Measurements from ENCODE around the gene ESF1. TPM values are rescaled to one million over a fixed set of nuclear protein-coding genes. Genes with fewer than 3 reads are reported as not detected.

Gene ESF1
- total and polyA plus RNA-seq, 11 donors, result 8.9 to 19.0 (median 14.0) TPM

DNA sequence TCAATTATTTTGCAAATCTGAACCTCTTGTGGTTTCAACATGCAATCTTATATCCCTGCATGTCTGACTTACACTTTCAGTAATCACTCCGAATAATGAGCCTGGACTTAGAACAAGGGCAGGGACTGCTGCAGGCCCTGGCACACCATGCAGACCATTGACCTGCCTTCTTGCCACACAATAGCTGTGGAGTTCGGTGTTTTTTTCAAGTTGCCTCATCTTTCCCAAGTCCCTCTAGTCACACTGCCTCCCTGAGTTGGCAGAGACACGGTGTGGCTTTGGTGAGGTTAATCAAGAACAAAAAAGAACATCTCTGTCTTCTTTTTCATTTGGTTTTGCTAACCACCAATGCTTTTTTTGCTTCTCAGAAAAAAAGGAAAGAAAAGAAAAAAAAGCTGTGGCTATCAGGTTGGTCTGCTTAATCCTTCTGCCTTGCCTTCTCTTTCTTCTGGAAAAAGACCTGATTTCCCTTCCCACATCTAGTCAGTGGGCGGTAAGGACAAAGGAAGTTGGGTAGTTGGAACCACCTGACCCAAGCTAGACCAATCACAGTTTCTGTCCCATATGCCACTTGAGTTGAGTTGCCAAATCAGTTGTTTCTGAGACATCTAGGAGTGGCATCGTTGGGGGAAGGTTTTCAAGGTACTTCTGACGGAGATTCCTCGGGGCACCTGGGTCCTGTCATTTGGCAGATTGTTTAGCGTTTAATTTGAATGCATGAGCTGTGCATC is 90.1 kb downstream of the ESF1 start:
- ATAC-seq, result no peak
- WGBS, 4 donors, result 85 to 89% (median 86%) methylated on average over 8 of the region's 8 CpGs

DNA sequence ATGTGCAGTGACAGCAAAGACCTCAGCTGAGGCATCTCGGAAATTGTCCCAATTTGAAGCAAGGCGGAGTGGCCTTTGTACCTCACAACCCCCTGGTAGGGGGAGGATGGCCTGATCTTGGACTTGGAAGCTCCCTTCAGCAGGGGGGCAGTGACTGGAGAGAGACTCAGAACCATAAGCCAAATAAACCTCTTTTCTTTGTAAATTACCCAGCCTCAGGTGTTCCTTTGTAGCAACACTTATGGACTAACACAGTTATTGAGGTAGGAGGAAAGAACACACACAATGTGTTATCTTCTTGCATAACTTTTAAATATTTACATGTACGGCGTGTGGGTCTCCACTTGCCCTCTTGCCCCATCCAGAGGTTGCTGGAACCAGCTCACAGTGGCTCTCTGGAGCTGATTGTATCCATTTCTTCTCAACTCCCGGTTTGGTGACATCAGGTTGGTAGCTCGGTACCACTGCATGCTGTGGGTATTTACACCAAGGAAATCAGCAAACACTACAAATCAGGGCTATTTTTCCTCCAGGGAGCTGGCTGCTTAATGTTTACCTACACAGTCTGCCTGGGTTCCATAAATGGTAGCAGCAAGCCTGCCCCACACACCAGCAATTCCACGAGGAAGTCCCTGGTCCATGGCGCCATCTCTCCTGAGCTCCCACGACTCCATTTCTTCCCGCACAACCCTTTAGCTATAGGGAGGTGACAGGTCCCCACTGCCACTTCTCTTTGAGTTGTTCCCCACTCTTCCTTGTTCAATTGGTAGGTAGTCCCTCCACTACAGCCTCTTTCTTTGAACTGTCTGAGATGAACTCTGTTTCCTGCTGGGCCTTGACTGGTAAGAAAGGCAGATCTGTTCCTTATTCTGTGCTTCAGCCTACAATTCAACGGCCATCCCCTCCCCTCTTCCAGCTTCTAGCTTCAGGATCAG is 91.7 kb downstream of the ESF1 start:
- intact Hi-C loops (cut with DNase I), result no loop called here
- DNase-seq (no peak), ATAC-seq (no peak)
- Histone ChIP-seq H3K27ac (no peak overlapping the region), H3K27me3 (no peaks in the 10 kb centered on the region), H3K9me3 (no peaks in the 10 kb centered on the region), H3K4me3 (no peak overlapping the region), H3K36me3 (no peaks in the 10 kb centered on the region), H3K4me1 (peaks cover 0 to 8% (median 0%) of the 10 kb centered on the region in 12 donors)
- WGBS, 4 donors, result 88 to 91% (median 90%) methylated on average over 11 of the region's 11 CpGs
- TF ChIP-seq CTCF (IDR thresholded peaks at IDR 0.05), result no peak
- TF ChIP-seq POLR2A (IDR thresholded peaks at IDR 0.05), result no peak

More for the DNA sequence above, 90.1 kb downstream of the ESF1 start:
- no peak for DNase-seq
- Histone ChIP-seq H3K9me3 (no peaks in the 10 kb centered on the region), H3K36me3 (no peaks in the 10 kb centered on the region), H3K4me3 (no peak overlapping the region), H3K27me3 (no peaks in the 10 kb centered on the region), H3K27ac (no peak overlapping the region), H3K4me1 (peaks cover 0 to 8% (median 0%) of the 10 kb centered on the region in 12 donors)
- TF ChIP-seq POLR2A (IDR thresholded peaks at IDR 0.05) (no peak), CTCF (IDR thresholded peaks at IDR 0.05) (no peak)
- intact Hi-C loops (cut with DNase I), result no loop called here

GRCh38 chr20:13690943-13691342 is 93.8 kb downstream of the ESF1 start:
- H3K9me3 ChIP-seq, result no peaks in the 10 kb centered on the region
- intact Hi-C loops (cut with DNase I), result no loop called here
- DNase-seq (no peak), ATAC-seq (peak in 1 of 4 donors; percentile 24)
- no peak overlapping the region for H3K4me3 ChIP-seq
- H3K27ac ChIP-seq, result peak overlapping the region in 1 of 12 donors; percentile 3
- no peaks in the 10 kb centered on the region for H3K27me3 ChIP-seq
- WGBS, 4 donors, result 53 to 69% (median 59%) methylated on average over 1 of the region's 1 CpG
- H3K36me3 ChIP-seq, result no peaks in the 10 kb centered on the region
- H3K4me1 ChIP-seq, result peaks cover 0 to 8% (median 0%) of the 10 kb centered on the region in 12 donors
- TF ChIP-seq POLR2A (IDR thresholded peaks at IDR 0.05) (no peak), CTCF (IDR thresholded peaks at IDR 0.05) (no peak)

GRCh38 chr20:13687815-13688214 is 96.9 kb downstream of the ESF1 start:
- H3K9me3 ChIP-seq, result no peaks in the 10 kb centered on the region
- no peak for TF ChIP-seq POLR2A (IDR thresholded peaks at IDR 0.05)
- no peak for TF ChIP-seq CTCF (IDR thresholded peaks at IDR 0.05)
- DNase-seq (no peak), ATAC-seq (no peak)
- peaks cover 0 to 8% (median 0%) of the 10 kb centered on the region in 12 donors for H3K4me1 ChIP-seq
- intact Hi-C loops (cut with DNase I), result no loop called here
- WGBS, 4 donors, result 80 to 93% (median 84%) methylated on average over 3 of the region's 3 CpGs
- H3K27me3 ChIP-seq, result peaks cover 0 to 2% (median 0%) of the 10 kb centered on the region in 9 donors
- no peaks in the 10 kb centered on the region for H3K36me3 ChIP-seq
- no peak overlapping the region for H3K27ac ChIP-seq
- no peak overlapping the region for H3K4me3 ChIP-seq
